ENCODE data around the gene CDYL2.
A peak's percentile ranks its signal among the peaks of the same experiment; 100 is the strongest.
"Not testable (repeated sequence)": the region's sequence is repeated elsewhere in the genome, so short reads cannot be mapped to it uniquely, and the experiment has no call there.

CDYL2 gene, protein sequence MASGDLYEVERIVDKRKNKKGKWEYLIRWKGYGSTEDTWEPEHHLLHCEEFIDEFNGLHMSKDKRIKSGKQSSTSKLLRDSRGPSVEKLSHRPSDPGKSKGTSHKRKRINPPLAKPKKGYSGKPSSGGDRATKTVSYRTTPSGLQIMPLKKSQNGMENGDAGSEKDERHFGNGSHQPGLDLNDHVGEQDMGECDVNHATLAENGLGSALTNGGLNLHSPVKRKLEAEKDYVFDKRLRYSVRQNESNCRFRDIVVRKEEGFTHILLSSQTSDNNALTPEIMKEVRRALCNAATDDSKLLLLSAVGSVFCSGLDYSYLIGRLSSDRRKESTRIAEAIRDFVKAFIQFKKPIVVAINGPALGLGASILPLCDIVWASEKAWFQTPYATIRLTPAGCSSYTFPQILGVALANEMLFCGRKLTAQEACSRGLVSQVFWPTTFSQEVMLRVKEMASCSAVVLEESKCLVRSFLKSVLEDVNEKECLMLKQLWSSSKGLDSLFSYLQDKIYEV

DNA sequence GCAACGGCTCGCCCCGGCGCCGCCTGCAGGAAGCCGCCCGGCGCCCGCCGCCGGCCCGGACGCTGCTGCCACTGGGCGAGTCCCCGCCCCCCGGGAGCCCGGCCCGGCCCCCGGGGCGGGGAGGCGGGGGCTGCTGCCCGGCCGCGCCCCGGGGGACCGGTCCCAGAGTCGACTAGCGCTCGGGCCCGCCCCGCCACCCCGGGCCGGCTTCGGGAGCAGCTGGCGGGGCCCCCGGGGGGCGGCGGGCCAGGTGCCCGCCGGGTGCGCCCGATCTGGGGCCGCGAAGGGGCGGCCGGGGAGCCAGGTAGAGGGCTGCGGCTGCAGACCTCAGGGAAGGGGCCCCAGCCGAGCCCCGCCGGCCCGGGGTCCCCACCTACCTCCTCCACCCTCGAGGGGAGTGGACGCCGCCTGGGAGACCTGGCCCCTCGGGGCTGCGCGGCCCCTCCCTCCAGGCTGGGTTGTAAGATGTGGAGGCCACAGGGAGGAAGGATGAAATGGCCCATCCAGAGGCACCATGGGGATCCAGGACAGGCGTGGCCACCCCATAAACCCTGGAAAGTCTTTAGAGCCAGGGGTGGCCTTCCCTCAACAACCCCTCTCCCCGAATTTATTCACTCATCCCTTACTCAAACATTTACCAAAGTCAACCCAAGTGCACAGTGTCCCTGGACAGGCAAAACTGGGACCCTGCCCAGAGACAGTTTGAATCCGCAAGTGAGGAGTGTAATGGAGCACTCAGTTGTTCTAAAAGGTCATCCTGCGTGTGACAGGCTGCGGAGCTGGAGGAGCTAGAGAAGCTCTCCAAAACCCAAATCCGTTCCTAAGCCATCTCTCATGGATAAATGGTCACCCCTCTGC, at the start of gene CDYL2:
TSS of gene CDYL2 (minus strand) at position 73 of the 858 bp plus-strand sequence. CDS start 425 bp downstream, outside the sequence.
- peak; percentile 33 for DNase-seq

DNA sequence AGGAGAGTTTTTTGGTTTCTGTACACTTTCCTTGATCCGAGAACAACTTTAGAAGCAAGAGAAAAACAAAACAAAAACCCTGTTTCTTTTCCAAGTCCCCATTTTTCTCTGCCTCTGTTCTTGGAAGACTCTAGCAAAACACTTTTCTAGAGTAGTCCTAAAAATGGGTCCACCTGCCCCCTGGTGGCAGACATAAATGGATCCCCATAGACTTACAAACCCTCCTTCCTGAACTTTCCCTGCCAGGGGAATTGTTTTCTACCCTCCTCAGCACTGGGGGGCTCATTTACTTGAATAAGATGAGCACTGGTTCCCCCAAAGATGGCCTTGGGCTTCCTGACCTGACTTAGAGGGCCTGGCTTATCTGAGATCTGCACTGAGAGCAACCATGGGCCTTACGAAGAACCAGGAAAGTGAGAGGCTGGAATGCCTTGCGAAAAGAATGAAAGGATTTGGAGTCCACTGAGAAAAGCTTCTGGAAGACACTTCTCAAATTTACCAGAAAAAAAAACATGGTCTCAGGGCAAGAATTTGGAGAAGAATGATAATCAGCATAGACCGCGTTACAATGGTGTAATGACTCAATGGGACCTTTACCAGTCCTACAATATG, 48.0 kb upstream of the CDYL2 start:
- DNase-seq: no peak

DNA sequence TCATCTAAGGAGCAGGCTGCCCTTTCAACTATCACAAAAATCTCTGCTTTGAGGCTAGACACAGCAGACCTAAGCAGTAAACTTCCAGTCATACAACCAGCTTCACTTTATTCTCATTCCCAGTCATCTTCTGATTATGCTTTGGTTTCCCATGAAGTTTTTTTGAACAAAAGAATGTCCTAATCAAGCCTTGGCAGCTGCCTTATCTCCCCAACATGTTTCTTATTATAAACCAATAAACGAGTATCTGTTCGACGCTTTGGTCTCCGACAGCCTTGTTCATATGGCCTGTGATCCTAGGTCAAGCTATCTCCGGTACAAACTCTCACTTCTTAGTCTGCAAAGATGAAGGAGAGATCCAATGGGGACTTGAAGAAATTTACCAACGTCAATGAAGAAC, 47.4 kb upstream of the CDYL2 start:
- DNase-seq: no peak

DNA sequence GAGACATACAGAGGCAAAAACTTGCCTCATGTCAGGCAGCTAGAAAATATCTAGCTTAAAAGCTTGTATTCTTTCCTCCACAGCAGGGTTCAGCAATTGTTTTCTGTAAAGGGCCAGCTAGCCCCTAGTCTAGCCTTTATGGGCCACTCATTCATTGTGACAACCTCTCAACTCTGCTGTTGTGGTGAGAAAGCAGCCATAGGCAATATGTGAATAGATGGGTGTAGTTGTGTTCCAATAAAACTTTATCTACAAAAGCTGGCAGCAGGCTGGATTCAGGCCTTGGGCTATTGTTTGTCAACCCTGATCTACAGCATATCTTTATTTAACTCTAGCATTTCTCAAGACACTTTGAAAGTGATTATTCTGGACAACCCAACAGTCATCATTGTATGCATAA, 46.4 kb upstream of the CDYL2 start:
- no peak for DNase-seq

DNA sequence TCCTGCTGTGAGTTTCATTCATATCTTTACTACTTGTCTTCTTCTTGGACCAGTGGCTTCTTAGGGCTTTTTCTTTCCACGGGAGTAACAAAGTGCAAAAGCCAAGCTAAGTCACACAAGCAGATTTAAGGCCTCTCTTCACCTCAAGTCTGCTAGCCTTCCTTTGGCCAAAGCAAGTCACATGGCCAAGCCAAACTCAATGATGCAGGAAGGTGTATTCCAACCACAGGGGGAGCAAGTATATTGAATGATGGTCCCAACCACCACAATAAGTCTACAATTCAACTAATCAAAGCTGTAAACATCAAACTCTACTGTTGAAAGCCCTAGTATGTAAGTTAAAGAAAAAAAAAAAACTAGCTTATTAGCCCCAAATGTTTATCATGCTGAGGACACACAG, 44.5 kb upstream of the CDYL2 start:
- DNase-seq: no peak

DNA sequence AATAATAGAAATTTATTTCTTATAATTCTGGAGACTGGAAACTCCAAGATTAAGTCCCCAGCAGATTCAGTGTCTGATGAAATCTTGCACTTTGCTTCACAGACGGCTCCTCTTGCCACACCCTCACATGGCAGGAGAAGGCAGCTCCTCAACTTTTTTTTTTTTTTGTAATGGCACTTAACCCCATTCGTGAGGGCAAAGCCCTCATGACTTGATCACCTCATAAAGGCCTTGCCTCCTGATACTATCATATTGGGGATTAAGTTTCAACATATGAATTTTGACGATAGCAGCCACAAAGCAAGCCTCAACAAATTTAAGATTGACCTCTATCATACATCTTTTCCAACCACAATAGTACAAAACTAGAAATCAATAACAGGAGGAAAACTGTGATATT, 42.3 kb upstream of the CDYL2 start:
- no peak for DNase-seq

DNA sequence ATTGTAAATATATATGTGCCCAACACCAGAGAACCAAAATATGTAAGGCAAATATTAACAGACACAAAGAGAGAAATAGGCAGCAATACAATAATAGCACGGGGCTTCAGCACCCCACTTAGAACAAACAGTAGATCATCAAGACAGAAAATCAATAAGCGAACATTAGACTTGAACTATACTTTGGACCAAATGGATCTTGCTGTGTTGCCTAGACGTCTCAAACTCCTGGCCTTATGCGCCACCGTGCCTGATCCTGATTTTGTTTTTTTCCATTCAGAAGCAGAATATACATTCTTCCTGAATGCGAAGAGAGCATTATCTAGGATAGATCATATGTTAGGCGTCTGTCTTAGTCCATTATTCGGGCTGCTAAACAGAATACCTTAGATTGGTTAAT, 41.9 kb upstream of the CDYL2 start:
- no peak for DNase-seq

DNA sequence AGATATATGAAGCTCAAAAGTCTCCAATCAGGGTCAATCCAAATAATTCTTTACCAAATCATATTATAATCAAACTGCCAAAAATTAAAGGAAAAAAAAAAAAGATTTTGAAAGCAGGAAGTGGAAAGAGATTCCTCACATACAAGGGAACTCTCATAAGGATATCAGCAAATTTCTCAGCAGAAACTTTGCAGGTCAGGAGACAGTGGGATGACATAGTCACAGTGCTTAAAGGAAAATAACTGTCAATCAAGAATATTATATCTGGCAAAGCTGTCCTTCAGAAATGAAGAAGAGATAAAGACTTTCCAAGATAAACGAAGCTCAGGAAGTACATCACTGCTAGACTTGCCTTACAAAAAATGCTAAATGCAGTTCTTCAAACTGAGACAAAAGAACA, 40.0 kb upstream of the CDYL2 start:
- DNase-seq: no peak

DNA sequence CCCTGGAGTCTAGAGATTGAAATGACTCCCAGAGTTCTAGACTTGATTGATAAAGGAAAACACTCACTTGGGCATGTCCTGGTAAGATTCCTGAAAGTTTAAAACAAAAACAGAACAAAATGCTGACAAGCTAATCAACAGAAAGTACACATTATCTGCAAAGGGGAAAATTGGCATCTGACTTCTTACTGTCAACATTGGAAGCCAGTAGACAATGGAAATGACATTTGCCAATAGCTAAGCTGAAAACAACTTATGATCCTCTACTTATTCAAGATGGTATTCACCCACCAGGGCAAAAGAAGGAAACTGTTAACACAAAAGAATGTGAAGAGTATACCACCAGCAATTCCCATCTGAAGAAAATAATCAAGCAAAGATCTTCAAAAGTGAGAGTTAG, 36.8 kb upstream of the CDYL2 start:
- no peak for DNase-seq

DNA sequence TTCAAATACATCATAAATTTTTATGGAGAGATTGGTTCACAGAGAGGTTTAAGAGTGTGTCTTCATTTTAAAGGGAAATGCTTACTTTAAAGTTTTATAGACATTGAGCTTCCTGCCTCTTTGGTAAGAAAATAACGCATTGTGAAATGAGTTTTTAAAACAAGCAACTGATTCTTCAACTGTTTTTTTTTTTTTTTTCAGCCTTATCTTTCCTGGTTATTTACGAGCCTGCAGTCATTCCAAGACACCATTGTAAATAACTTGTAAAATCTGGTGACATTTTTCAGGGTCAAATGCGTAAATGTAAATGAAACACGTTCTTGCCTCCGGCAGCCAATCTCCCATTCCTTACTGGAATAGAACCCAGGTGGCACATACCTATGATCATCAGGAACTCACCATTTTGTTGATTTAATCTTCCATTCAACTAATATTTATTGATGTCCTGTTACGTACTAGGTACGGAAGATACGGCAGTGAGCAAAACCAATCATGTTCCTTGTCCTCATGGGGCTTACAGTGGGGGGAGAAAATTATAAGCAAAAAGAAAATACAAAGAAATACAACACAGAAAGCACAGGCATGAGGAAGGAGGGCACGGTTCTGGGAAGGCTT, 33.2 kb upstream of the CDYL2 start:
- DNase-seq: no peak

DNA sequence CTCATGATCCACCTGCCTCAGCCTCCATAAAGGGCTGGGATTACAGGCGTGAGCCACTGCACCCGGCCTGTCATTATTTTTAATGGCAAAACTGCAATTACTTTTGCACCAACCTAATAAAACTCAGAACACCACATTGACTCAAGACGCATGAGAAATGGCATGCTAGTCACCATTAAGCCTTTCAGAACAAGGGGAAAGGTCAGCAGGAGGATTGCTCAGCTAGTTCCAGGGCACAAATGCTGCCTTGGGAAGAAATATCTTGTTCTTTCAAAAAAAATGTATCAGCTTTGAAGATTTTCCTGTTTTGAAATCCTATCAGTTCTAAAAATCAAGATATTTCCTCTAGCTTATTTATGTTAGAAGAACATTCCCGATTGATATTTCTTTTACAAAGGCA, 32.4 kb upstream of the CDYL2 start:
- no peak for DNase-seq

DNA sequence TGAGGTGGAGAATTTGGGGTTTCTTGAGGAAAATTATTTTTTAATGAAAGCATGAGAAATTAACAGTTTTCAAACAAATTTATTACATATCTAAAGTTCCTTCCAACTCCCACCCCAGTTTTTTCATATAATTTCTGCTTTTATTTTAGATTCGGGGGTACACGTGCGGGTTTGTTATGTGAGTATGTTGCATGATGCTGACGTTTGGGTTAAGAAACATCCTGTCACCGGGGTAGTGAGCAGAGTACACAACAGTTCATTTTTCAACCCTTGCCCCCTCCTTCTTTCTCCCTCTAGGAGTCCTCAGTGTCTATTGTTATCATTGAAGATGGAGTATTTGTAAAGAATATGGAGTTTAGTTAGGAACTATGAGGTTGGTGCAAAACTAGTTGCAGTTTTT, 31.8 kb upstream of the CDYL2 start:
- no peak for DNase-seq

DNA sequence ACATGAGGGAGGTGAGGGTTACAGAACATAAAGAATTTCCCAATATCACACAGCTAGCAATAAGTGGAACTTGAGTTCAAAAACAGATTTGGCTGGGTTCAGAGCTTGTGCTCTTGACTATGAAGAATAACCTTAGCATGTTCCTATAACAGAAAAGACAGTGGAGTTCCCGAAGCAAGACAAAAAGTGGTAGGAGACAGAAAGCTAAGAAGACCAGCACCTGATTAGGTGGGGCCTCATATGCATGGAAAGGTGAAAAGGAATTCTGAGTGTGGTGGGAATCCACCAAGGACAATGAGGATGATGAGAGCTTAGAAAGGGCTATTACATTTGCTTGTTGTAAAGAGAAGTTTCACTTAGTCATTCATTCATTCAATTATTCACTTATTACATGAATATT, 26.6 kb upstream of the CDYL2 start:
- DNase-seq: no peak

DNA sequence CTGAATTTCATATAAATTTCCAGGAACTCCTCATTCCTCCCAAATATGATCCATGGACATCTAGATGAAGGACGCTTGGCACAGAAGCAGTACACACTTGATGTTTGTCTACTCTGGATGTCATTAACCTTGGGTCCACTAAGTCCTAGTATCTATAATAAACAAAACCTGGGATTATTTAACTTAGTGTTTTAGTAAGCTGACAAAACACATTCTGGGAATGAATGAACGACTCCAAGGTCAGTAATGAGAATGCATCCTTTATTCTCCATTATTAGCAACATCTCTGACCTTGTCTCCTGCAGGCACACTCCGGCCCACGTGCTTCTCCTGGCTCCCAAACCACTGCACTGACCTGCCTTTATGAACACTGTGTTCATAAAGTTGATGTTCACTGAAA, 24.1 kb upstream of the CDYL2 start:
- no peak for DNase-seq

DNA sequence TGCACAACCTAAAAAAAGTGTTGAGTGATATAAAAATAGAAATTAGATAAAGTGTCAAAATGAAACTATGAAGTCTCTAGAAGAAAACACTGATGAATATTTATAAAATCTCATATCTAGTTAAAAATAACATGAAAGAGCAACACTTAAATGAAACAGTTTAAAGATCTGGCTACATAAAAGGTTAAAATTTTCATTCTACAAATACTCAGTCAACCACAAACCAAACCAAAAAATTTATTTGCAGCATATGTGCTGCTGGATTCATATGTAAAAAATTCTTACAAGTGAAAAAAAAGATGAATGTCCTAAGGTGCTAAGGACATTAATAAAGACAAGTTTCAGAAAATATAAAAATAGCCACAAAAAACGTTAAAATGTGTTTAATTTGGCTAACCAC, 22.6 kb upstream of the CDYL2 start:
- DNase-seq: no peak

DNA sequence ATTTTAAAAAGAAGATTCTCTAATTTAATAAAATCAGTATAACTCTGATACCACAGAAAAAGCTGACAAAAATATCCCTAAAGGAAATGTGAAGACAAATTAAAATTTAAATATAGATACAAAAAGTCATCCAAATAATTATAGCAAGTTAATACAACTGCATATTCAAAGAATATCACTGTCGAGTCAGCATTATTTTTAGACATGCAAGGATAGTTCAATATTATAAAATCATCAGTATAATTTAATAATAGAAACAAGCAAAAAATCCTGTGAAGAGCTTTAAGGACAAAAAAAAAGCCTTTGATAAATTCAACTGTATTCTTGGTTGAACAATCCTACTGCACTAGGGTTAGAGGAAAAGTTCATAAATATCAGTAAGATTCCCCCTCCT, 21.0 kb upstream of the CDYL2 start:
- no peak for DNase-seq

DNA sequence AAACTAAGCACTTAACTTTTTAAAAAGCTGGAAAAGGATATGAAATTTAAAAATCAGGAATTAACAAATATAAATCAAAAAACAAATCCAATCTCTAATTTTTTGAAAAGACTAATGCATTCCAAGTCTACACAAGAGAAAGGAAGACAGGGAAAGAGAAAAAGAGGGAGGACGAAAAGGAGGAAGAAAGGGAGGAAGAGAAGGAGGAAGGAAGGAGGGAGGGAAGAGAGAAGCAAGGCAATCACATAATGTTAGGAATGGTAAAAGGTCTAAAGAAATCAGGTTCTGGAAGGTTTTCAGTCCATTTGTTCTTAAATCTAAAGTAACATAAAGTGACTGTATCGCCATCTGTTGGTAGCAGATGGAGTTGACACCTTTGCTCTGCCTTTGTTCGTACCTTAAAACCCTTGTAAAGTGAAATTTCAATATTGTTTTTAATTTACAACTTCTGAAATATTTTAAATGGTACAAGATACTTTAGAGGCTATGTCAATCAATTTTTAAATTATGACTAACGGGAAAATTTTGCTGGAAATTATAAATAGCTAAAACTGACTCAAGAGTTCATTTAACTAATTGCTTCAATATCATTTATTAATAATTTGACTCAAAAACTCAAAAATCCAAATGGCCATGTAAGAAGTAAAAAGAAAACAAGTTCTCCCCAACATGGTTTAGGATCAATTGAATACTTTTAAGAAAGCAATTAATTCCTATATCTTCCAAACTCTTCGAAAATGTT, 20.4 kb upstream of the CDYL2 start:
- peak; percentile 31 for DNase-seq

DNA sequence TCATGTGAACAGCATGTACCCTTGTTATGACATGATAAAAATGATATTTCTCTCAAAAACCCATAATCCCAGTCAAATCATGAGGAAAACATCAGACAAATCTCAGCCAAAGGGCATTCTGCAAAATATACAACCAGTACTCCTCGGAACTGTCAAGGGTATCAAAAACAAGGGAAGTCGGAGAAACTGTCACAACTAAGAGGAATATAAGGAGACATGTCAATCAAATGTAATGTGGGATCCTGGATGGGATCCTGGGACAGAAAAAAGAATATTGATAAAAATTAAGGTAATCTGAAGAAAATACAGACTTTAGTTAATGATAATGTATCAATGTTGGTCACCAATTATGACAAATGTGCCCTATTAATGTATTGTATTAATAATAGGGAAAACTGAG, 15.6 kb upstream of the CDYL2 start:
- no peak for DNase-seq

DNA sequence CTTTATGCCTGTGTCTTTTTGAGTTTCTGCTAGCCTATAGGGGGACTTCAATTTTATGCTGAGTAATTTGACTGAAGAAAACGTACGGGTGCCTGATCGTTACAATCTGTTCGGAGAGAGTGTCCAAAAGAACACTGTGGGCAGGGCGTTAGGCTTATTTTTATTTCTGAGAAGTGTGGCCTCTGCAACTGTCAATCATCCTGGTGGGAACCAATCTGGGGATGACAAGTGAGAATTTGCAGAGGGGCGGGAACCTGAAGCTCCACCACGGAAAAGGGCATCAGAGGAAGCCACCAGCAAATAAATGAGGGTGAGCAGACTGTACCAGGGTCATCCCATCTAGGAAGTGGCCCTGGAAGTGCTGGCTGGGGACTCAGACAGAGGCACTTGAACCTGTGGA, 12.0 kb upstream of the CDYL2 start:
- DNase-seq: no peak

DNA sequence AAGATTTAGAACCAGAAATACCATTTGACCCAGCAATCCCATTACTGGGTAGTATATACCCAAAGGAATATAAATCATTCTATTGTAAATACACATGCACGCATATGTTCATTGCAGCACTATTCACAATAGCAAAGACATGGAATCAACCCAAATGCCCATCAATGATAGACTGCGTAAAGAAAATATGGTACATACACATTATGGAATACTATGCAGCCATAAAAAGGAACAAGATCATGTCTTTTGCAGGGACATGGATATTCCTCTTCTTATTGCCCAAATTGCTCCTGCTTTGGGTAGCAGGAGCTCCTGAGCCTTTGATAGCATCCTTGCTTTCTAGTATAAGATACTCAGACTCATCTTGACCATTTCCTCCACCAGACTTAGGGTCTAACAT, 10.9 kb upstream of the CDYL2 start:
- not testable (repeated sequence) for DNase-seq

DNA sequence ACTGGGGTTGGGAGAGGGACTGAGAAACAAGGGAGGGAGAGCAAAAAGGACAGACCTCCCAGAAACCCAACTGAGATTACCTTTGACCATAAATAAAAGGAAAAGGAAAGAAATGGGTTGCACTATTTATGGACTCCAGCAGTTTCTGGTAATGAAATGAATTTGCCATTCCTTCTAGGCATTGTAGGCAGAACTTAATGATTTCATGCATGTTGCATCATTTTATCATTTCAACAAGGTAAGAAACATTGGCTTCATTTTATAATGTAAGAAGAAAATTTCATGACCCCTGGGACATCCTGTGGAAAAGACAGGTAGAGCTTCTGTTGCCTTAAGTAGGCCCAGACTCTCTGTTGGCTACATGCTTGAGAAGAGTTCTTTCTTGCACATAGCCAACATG, 8.2 kb upstream of the CDYL2 start:
- DNase-seq: no peak

DNA sequence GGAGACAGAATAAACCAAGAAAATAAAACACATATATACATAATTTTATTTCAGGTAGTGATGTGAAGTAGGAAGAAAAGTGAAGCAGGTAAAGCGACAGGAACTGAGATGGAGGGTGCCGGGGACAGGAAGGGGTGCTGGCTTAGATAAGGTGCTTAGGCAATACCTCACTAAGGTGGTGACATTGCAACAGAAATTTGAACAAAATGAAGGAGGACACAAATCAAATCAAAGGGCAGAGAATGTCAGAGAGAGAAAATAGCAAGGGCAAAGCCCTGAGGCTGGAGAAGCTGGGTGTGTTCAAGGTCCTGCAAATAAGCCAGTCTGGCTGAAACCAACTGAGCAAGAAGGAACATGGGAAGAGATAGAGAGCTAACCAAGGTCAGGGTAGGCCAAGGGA, 5.0 kb upstream of the CDYL2 start:
- no peak for DNase-seq

DNA sequence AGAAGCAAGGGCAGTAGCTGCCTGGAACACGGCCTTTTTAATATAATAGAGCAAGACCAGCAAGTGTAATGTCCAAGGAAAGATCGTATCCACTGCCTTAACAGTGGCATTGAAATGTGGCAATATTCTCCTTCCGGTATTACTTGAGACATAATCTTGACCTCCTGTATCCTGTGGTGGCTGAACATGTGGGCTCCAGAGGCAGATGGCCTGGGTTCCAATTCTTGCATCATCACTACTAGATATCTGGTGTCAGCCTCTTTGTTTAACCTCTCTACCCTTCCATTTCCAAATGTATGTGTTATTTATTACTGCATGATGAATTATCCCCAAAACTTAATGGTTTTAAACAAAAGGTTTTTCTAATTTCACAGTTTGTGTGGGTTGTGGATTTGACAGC, 3.5 kb upstream of the CDYL2 start:
- DNase-seq: no peak
